ENCODE measurements around the gene SVOPL.
A peak's percentile ranks its signal among the peaks of the same experiment; 100 is the strongest.

SVOPL gene

GRCh38 chr7:138668946-138669345, 32.2 kb downstream of the SVOPL start:
- TF ChIP-seq CTCF (IDR thresholded peaks at IDR 0.05; ENCODE audit: low read length, missing control alignments): no peak
- no peak for DNase-seq (ENCODE audit: low read depth)
- H3K4me3 ChIP-seq (replicated peaks; ENCODE audit: low read depth, low read length): no peak overlapping the region

DNA sequence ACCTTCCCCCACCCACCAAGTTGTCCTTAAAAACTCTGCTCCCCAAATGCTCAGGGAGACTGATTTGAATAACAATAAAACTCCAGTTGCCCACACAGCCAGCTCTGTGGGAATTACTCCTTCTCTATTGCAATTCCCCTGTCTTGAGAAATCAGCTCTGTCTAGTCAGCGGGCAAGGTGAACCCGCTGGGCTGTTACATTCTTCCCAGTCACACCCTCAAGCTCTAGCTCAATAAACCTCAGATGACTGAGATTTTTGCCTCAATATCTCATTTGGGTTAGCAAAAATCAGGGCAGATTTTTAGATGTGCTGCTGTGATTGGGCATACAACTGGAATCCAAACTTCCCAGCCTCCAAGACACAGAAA, 32.9 kb downstream of the SVOPL start:
- DNase-seq (ENCODE audit: low read depth): no peak
- no peak for TF ChIP-seq CTCF (IDR thresholded peaks at IDR 0.05; ENCODE audit: low read length, missing control alignments)
- H3K4me3 ChIP-seq (replicated peaks; ENCODE audit: low read depth, low read length): no peak overlapping the region

DNA sequence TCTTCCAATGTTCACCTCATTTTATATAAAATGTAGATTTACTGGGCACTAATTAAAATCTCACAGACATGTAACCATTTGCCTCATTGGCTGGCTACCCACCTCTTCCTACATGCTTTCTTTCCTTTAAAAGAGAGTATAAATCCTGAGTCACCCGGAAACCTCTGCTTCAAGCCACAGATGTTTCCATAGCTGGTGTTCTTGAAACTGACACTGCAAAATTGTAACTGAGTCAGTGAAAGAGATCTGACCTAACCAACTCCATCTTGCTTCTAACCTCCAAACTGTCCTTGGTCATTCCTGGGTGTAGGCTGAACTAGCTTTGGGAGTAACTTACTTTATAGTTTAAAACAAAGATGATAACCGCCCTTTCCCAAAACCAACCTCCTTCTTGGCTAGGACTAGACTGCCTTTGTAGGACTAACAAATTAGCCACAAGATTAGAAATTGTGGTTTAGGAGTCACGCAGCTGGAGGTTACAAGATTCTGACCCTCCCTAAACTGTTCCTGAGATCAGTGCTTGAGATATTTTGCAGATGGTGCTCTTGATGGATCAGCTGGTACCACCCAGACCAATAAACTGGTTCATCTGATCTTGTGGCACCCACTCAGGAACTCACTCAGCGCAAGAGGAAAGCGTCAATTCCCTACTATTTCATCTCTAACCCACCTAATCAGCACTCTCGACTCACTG, 33.5 kb downstream of the SVOPL start:
- TF ChIP-seq CTCF (IDR thresholded peaks at IDR 0.05; ENCODE audit: low read length, missing control alignments): no peak
- H3K4me3 ChIP-seq (replicated peaks; ENCODE audit: low read depth, low read length): no peak overlapping the region
- no peak for DNase-seq (ENCODE audit: low read depth)

DNA sequence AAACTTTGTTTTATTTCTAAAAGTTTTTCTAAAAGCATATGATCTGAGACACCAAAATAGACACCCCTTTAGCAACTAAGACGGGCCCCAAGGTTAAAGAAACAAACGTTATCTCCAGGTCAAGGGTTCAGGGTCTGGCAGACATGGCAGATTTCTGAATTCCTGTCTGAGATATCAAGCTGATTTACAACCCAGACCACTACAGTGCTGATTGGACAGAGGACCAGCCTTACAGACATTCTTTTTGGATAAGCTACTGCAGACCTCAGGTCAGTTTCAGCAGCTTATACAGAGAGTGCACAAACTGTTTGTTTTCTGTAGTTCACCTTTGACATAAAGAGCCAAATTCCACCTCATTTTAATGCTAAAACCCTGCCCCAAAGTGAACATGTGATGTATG, 34.8 kb downstream of the SVOPL start:
- H3K4me3 ChIP-seq (replicated peaks; ENCODE audit: low read depth, low read length): no peak overlapping the region
- no peak for TF ChIP-seq CTCF (IDR thresholded peaks at IDR 0.05; ENCODE audit: low read length, missing control alignments)
- peak; percentile 3 for DNase-seq (ENCODE audit: low read depth)

DNA sequence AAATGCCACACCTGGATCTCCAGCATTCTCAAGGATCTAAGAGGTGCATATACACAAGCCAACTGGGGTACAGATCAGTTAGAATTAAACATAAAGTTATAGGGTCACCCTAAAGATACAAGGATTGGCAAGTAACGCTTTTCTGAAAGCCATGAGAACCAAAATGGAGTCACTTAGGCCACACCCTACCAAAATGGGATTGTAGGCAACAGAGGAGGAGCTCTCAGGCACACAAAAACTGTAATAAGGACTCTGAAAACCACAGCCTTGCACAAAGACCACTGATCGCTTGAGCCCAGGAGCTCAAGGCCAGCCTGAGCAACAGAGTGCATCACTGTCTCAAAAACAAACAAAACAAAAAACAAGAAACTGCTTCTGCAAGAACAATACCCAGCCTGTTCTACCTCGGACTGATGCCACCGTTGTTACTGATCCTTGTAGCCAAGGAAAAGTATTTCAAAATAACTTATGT, 35.5 kb downstream of the SVOPL start:
- TF ChIP-seq CTCF (IDR thresholded peaks at IDR 0.05; ENCODE audit: low read length, missing control alignments): no peak
- H3K4me3 ChIP-seq (replicated peaks; ENCODE audit: low read depth, low read length): no peak overlapping the region
- DNase-seq (ENCODE audit: low read depth): no peak

DNA sequence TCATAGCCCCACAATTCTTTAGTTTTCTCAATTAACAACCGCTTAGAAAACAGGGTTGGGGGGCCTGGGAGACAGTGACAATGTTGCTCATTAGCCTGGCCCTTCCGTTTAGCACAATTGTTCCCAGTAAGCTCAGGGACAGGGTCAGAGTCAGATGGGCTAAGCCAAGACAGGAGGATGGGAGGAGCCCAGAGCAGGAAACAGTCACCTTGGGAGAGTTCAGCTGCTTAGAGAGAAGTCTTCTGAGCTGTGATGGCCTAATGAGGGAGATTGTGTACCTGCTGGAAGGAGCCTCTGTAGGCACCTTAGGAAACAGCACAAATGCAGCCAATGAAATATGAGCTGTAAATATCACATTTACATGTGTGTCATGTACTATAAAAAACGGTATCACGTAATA, 35.9 kb downstream of the SVOPL start:
- DNase-seq (ENCODE audit: low read depth): no peak
- no peak for TF ChIP-seq CTCF (IDR thresholded peaks at IDR 0.05; ENCODE audit: low read length, missing control alignments)
- H3K4me3 ChIP-seq (replicated peaks; ENCODE audit: low read depth, low read length): no peak overlapping the region
